IMR-90 (cell line): ENCODE measurements around the gene MESP2.

Experiments used
- CEBPB ChIP-seq: IDR thresholded peaks from 2 replicates; pipeline ENCODE4 v1.6.1; 2012; ENCODE audit warnings: low read depth, low read length, improper control_type of control experiment
- POLR2A ChIP-seq: IDR thresholded peaks from 2 replicates; pipeline ENCODE4 v1.6.1; 2012; ENCODE audit warnings: mild to moderate bottlenecking, low read depth, low read length
- RFX5 ChIP-seq: IDR thresholded peaks from 2 replicates; pipeline ENCODE4 v1.8.0; 2012; ENCODE audit warnings: low read depth, mild to moderate bottlenecking, low read length, moderate library complexity
- USF2 ChIP-seq: fragments of 150-350 bp; IDR thresholded peaks from 2 replicates; pipeline ENCODE4 v1.6.1; 2017; ENCODE audit warnings: mild to moderate bottlenecking, antibody characterized with exemption, low read length, low read depth
- TF ChIP-seq, protein P1 (sequence below): conservative IDR thresholded peaks from 2 replicates; pipeline ENCODE4 v1.5.1; 2012; ENCODE audit warnings: mild to moderate bottlenecking, low read depth, low read length, improper control_type of control experiment

DNA sequence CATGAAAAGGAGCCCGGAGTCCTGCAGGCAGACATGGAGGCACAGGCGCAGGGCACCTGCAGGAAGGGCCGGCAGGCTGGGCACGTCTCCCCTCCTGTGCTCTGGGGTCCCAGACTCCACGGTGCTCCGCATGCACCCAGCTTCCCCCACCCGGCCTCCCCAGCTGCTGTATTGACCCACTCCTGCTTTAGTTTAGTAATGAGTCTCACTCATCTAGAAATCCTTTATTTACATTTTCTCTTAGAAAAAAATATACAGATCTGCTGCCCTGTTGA lies 8.5 kb downstream of the MESP2 start:
- TF ChIP-seq, protein P1, sequence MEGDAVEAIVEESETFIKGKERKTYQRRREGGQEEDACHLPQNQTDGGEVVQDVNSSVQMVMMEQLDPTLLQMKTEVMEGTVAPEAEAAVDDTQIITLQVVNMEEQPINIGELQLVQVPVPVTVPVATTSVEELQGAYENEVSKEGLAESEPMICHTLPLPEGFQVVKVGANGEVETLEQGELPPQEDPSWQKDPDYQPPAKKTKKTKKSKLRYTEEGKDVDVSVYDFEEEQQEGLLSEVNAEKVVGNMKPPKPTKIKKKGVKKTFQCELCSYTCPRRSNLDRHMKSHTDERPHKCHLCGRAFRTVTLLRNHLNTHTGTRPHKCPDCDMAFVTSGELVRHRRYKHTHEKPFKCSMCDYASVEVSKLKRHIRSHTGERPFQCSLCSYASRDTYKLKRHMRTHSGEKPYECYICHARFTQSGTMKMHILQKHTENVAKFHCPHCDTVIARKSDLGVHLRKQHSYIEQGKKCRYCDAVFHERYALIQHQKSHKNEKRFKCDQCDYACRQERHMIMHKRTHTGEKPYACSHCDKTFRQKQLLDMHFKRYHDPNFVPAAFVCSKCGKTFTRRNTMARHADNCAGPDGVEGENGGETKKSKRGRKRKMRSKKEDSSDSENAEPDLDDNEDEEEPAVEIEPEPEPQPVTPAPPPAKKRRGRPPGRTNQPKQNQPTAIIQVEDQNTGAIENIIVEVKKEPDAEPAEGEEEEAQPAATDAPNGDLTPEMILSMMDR: no peak
- TF ChIP-seq CEBPB: no peak
- TF ChIP-seq USF2: no peak
- TF ChIP-seq RFX5: no peak
- TF ChIP-seq POLR2A: no peak
